ENCODE data around the gene NIP7.

The NIP7 gene

GRCh38 chr16:69366431-69366830, 26.9 kb downstream of the NIP7 start:
- Histone ChIP-seq H4K20me1 (ENCODE audit: insufficient read depth, low read length) (no peaks in the 10 kb centered on the region), H3K27ac (ENCODE audit: low read depth, low read length, poor library complexity, severe bottlenecking) (no peak overlapping the region), H3K79me2 (ENCODE audit: insufficient read depth, low read length) (no peaks in the 10 kb centered on the region), H3F3A (ENCODE audit: insufficient read depth, low read length) (no peaks in the 10 kb centered on the region), H3K9ac (ENCODE audit: low read length) (no peak overlapping the region), H3K36me3 (ENCODE audit: insufficient read depth, low read length) (peaks cover 75% of the 10 kb centered on the region), H3K4me2 (ENCODE audit: low read length) (no peak overlapping the region), H3K4me3 (ENCODE audit: low read depth, low read length, poor library complexity, severe bottlenecking) (no peak overlapping the region), H3K9me2 (ENCODE audit: low read depth, low read length) (no peaks in the 10 kb centered on the region), H2AFZ (ENCODE audit: low read length) (no peak overlapping the region), H3K27me3 (ENCODE audit: insufficient read depth, low read length) (no peaks in the 10 kb centered on the region), H3K4me1 (ENCODE audit: insufficient read depth, low read length, severe bottlenecking) (peaks cover 1% of the 10 kb centered on the region), H3K9me3 (ENCODE audit: low read length) (no peaks in the 10 kb centered on the region)
- TF ChIP-seq EZH2 (IDR thresholded peaks at IDR 0.05; ENCODE audit: borderline replicate concordance, low read length) (no peak), CTCF (IDR thresholded peaks at IDR 0.05; ENCODE audit: low read length) (no peak)

GRCh38 chr16:69367980-69368379, 28.4 kb downstream of the NIP7 start:
- H3K9me3 ChIP-seq (ENCODE audit: low read length): no peaks in the 10 kb centered on the region
- H3K4me2 ChIP-seq (ENCODE audit: low read length): no peak overlapping the region
- no peak overlapping the region for H3K27ac ChIP-seq (ENCODE audit: low read depth, low read length, poor library complexity, severe bottlenecking)
- H3K4me3 ChIP-seq (ENCODE audit: low read depth, low read length, poor library complexity, severe bottlenecking): no peak overlapping the region
- H3K4me1 ChIP-seq (ENCODE audit: insufficient read depth, low read length, severe bottlenecking): peaks cover 17% of the 10 kb centered on the region
- no peaks in the 10 kb centered on the region for H4K20me1 ChIP-seq (ENCODE audit: insufficient read depth, low read length)
- H3K9me2 ChIP-seq (ENCODE audit: low read depth, low read length): no peaks in the 10 kb centered on the region
- no peak overlapping the region for H2AFZ ChIP-seq (ENCODE audit: low read length)
- no peak overlapping the region for H3K9ac ChIP-seq (ENCODE audit: low read length)
- TF ChIP-seq CTCF (IDR thresholded peaks at IDR 0.05; ENCODE audit: low read length): no peak
- no peak for TF ChIP-seq EZH2 (IDR thresholded peaks at IDR 0.05; ENCODE audit: borderline replicate concordance, low read length)
- H3K79me2 ChIP-seq (ENCODE audit: insufficient read depth, low read length): no peaks in the 10 kb centered on the region
- H3F3A ChIP-seq (ENCODE audit: insufficient read depth, low read length): no peaks in the 10 kb centered on the region
- H3K36me3 ChIP-seq (ENCODE audit: insufficient read depth, low read length): peaks cover 90% of the 10 kb centered on the region
- no peaks in the 10 kb centered on the region for H3K27me3 ChIP-seq (ENCODE audit: insufficient read depth, low read length)

- no peaks in the 10 kb centered on the region for H4K20me1 ChIP-seq (ENCODE audit: insufficient read depth, low read length)
- H3K9me3 ChIP-seq (ENCODE audit: low read length): no peaks in the 10 kb centered on the region
Observed at GRCh38 chr16:69368866-69369265, 29.3 kb downstream of the NIP7 start.

More at GRCh38 chr16:69368866-69369265, 29.3 kb downstream of the NIP7 start:
- Histone ChIP-seq H3K27me3 (ENCODE audit: insufficient read depth, low read length) (no peaks in the 10 kb centered on the region), H3K36me3 (ENCODE audit: insufficient read depth, low read length) (peaks cover 97% of the 10 kb centered on the region), H3K9me2 (ENCODE audit: low read depth, low read length) (no peaks in the 10 kb centered on the region), H3F3A (ENCODE audit: insufficient read depth, low read length) (no peaks in the 10 kb centered on the region), H3K9ac (ENCODE audit: low read length) (no peak overlapping the region), H3K79me2 (ENCODE audit: insufficient read depth, low read length) (no peaks in the 10 kb centered on the region), H2AFZ (ENCODE audit: low read length) (no peak overlapping the region), H3K4me2 (ENCODE audit: low read length) (no peak overlapping the region), H3K4me3 (ENCODE audit: low read depth, low read length, poor library complexity, severe bottlenecking) (no peak overlapping the region), H3K4me1 (ENCODE audit: insufficient read depth, low read length, severe bottlenecking) (peaks cover 18% of the 10 kb centered on the region), H3K27ac (ENCODE audit: low read depth, low read length, poor library complexity, severe bottlenecking) (no peak overlapping the region)
- TF ChIP-seq EZH2 (IDR thresholded peaks at IDR 0.05; ENCODE audit: borderline replicate concordance, low read length): no peak
- TF ChIP-seq CTCF (IDR thresholded peaks at IDR 0.05; ENCODE audit: low read length): no peak
